Stimulated activated memory B cell treated with anti-CD40 and anti-IgM and Interleukin-4, amounts not matched to agents 10 μg/mL and 1 μg/mL and 100 μg/mL, for 72 hours (primary cell): ENCODE measurements around the gene ZNF618.
"Not testable (repeated sequence)": the region's sequence is repeated elsewhere in the genome, so short reads cannot be mapped to it uniquely, and the experiment has no call there.

ENCODE experiments used
- ATAC-seq: fragments of 150-1000 bp; cut with Tn5 transposase; 2 replicates; pipeline ENCODE4 v1.10.0; 2021
- H3K27ac Mint-ChIP-seq: one replicate; pipeline ENCODE4 v1.8.0; 2022; ENCODE audit warnings: mild to moderate bottlenecking, mixed read lengths
- H3K27me3 Mint-ChIP-seq: one replicate; pipeline ENCODE4 v1.8.0; 2022; ENCODE audit warnings: mixed read lengths
- H3K36me3 Mint-ChIP-seq: one replicate; pipeline ENCODE4 v1.8.0; 2022; ENCODE audit warnings: mixed read lengths
- H3K4me1 Mint-ChIP-seq: one replicate; pipeline ENCODE4 v1.8.0; 2022; ENCODE audit warnings: mixed read lengths
- H3K4me3 Mint-ChIP-seq: one replicate; pipeline ENCODE4 v1.8.0; 2022; ENCODE audit warnings: mild to moderate bottlenecking, moderate library complexity, mixed read lengths
- H3K9me3 Mint-ChIP-seq: one replicate; pipeline ENCODE4 v1.8.0; 2022; ENCODE audit warnings: mixed read lengths

The ZNF618 gene

DNA sequence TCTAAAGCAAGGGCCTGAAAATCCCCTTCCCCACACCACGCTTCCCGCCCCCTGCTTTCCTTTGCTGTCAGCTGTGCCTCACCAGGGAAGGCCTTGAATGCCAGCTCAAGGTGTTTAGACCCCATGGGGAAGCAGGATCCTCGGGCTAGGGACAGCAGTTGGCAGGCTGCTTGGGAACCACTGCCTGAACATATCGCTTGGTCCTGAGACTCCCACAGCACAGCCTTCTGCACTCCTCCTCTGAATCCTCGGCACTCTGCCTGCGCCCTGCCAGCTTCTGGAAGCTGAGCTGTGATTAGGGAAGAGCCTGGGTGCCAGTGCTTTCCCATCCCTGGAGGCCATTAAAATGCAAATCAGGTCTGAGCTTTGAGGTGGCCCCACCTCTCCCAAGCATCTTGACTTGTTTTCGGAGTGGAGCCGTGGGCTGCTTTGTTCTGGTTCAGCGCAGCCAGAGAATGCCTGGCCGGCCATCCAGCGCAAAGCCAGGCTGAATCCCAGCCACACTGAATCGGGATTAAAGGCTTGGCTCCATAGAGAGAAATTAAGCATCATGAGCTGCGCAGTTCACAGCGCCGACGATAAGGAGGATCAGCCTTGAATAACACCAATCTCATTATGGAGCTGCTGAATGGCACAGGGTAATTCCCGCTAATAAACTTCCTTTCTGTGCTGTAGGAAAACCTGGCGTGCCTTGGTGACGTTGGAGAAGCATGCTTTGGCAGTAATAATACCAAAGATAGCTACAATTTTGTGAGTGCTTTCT, 162.0 kb downstream of the ZNF618 start:
- H3K4me1 Mint-ChIP-seq, result no peaks in the 10 kb centered on the region
- no peak overlapping the region for H3K4me3 Mint-ChIP-seq
- H3K9me3 Mint-ChIP-seq, result peaks cover 2% of the 10 kb centered on the region
- no peak for ATAC-seq
- no peak overlapping the region for H3K27ac Mint-ChIP-seq
- peaks cover 4% of the 10 kb centered on the region for H3K36me3 Mint-ChIP-seq
- H3K27me3 Mint-ChIP-seq, result no peaks in the 10 kb centered on the region

- no peak overlapping the region for H3K4me3 Mint-ChIP-seq
- H3K9me3 Mint-ChIP-seq, result peaks cover 2% of the 10 kb centered on the region
- peaks cover 4% of the 10 kb centered on the region for H3K36me3 Mint-ChIP-seq
- no peaks in the 10 kb centered on the region for H3K4me1 Mint-ChIP-seq
- no peaks in the 10 kb centered on the region for H3K27me3 Mint-ChIP-seq
- ATAC-seq, result no peak
- H3K27ac Mint-ChIP-seq, result no peak overlapping the region
Measured at GRCh38 chr9:114038724-114039313, 162.7 kb downstream of the ZNF618 start.

GRCh38 chr9:114039484-114039883, 163.4 kb downstream of the ZNF618 start:
- Mint-ChIP-seq H3K27ac (no peak overlapping the region), H3K27me3 (no peaks in the 10 kb centered on the region), H3K9me3 (peaks cover 2% of the 10 kb centered on the region), H3K4me1 (no peaks in the 10 kb centered on the region), H3K36me3 (peaks cover 4% of the 10 kb centered on the region), H3K4me3 (no peak overlapping the region)
- ATAC-seq, result no peak

- H3K27me3 Mint-ChIP-seq, result peaks cover 14% of the 10 kb centered on the region
- not testable (repeated sequence) for H3K27ac Mint-ChIP-seq, H3K9me3 Mint-ChIP-seq, ATAC-seq, H3K36me3 Mint-ChIP-seq, H3K4me3 Mint-ChIP-seq, H3K4me1 Mint-ChIP-seq
Measured at GRCh38 chr9:114043660-114044059, 167.6 kb downstream of the ZNF618 start.

GRCh38 chr9:114046237-114046755, 170.2 kb downstream of the ZNF618 start:
- no peak overlapping the region for H3K4me3 Mint-ChIP-seq
- peaks cover 5% of the 10 kb centered on the region for H3K36me3 Mint-ChIP-seq
- ATAC-seq, result no peak
- no peak overlapping the region for H3K27ac Mint-ChIP-seq
- H3K27me3 Mint-ChIP-seq, result peaks cover 14% of the 10 kb centered on the region
- peaks cover 2% of the 10 kb centered on the region for H3K9me3 Mint-ChIP-seq
- H3K4me1 Mint-ChIP-seq, result no peaks in the 10 kb centered on the region

DNA sequence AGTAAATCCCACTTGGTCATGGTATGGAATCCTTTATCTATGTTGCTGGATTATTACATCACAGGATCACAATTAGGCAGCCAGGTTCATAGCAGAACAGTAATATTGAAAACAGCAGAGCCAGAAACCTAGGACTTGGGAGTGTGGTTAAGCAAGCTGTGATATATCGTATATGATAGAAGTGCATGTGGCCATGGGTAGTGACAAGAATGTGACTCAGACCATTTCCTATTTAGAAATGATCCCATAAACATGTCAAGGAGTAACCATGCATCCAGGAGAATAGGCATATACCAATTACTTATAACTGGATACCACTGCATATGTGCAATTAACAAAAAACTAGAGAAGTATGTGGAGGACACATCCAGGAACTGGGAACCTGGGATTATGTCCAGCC, 170.8 kb downstream of the ZNF618 start:
- no peak overlapping the region for H3K4me3 Mint-ChIP-seq
- H3K27me3 Mint-ChIP-seq, result peaks cover 14% of the 10 kb centered on the region
- H3K4me1 Mint-ChIP-seq, result no peaks in the 10 kb centered on the region
- no peak overlapping the region for H3K27ac Mint-ChIP-seq
- no peaks in the 10 kb centered on the region for H3K9me3 Mint-ChIP-seq
- no peak for ATAC-seq
- H3K36me3 Mint-ChIP-seq, result peaks cover 5% of the 10 kb centered on the region

DNA sequence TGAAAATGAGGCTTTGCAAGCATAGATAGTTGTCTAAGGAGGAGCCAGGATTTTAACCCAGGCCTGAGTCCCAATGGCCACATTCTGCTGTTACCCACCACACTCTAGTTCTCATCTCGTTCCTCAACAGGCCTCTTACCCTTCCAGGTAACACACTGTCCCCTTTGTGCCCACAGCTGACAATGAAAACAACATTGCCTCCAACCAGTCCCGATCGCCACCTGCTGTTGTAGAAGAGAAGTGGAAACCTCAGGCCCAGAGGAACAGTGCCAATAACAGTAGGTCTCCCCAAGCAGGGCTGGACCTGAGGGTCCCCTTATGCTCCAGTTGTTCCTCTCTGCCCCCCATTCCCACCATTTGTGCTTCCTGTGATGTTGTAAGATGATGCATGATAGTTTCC, 171.6 kb downstream of the ZNF618 start:
- no peak overlapping the region for H3K4me3 Mint-ChIP-seq
- H3K27ac Mint-ChIP-seq, result no peak overlapping the region
- no peaks in the 10 kb centered on the region for H3K4me1 Mint-ChIP-seq
- H3K27me3 Mint-ChIP-seq, result peaks cover 14% of the 10 kb centered on the region
- no peaks in the 10 kb centered on the region for H3K9me3 Mint-ChIP-seq
- H3K36me3 Mint-ChIP-seq, result peaks cover 5% of the 10 kb centered on the region
- ATAC-seq, result no peak

DNA sequence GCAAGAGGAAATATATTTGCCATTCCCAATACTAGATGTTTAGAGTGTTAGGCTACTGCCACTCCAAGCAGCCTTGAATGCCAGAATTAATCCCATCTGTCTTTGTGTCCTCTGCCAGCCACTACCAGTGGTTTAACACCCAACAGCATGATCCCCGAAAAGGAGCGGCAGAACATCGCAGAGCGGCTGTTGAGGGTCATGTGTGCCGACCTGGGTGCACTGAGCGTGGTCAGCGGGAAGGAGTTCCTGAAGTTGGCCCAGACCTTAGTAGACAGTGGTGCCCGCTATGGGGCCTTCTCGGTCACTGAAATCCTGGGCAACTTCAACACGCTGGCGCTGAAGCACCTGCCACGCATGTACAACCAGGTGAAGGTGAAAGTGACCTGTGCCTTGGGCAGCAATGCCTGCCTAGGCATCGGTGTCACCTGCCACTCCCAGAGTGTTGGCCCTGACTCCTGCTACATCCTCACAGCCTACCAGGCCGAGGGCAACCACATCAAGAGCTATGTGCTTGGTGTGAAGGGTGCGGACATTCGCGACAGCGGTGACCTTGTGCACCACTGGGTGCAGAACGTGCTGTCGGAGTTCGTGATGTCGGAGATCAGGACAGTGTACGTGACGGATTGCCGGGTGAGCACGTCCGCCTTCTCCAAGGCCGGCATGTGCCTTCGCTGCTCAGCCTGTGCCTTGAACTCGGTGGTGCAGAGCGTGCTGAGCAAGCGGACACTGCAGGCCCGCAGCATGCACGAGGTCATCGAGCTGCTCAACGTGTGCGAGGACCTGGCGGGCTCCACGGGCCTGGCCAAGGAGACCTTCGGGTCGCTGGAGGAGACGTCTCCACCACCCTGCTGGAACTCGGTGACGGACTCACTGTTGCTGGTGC, 172.7 kb downstream of the ZNF618 start:
- ATAC-seq, result no peak
- H3K9me3 Mint-ChIP-seq, result no peaks in the 10 kb centered on the region

GRCh38 chr9:114049441-114050225, 173.5 kb downstream of the ZNF618 start:
- no peak for ATAC-seq
- no peak overlapping the region for H3K27ac Mint-ChIP-seq
- H3K4me1 Mint-ChIP-seq, result no peaks in the 10 kb centered on the region
- peaks cover 5% of the 10 kb centered on the region for H3K36me3 Mint-ChIP-seq
- H3K9me3 Mint-ChIP-seq, result no peaks in the 10 kb centered on the region
- H3K27me3 Mint-ChIP-seq, result peaks cover 14% of the 10 kb centered on the region
- H3K4me3 Mint-ChIP-seq, result no peak overlapping the region

More for the DNA sequence above, 172.7 kb downstream of the ZNF618 start:
- H3K4me3 Mint-ChIP-seq, result no peak overlapping the region
- no peaks in the 10 kb centered on the region for H3K4me1 Mint-ChIP-seq
- peaks cover 14% of the 10 kb centered on the region for H3K27me3 Mint-ChIP-seq
- H3K36me3 Mint-ChIP-seq, result peaks cover 5% of the 10 kb centered on the region
- H3K27ac Mint-ChIP-seq, result no peak overlapping the region

- Mint-ChIP-seq H3K27me3 (peaks cover 14% of the 10 kb centered on the region), H3K4me1 (no peaks in the 10 kb centered on the region), H3K27ac (no peak overlapping the region), H3K36me3 (peaks cover 5% of the 10 kb centered on the region), H3K9me3 (no peaks in the 10 kb centered on the region), H3K4me3 (no peak overlapping the region)
- no peak for ATAC-seq
Measured at GRCh38 chr9:114050226-114050568, 174.1 kb downstream of the ZNF618 start.

- Mint-ChIP-seq H3K27ac (no peak overlapping the region), H3K36me3 (peaks cover 5% of the 10 kb centered on the region), H3K27me3 (peaks cover 14% of the 10 kb centered on the region), H3K4me3 (no peak overlapping the region), H3K9me3 (no peaks in the 10 kb centered on the region), H3K4me1 (no peaks in the 10 kb centered on the region)
- ATAC-seq, result no peak
Measured at GRCh38 chr9:114050646-114051045, 174.5 kb downstream of the ZNF618 start.

GRCh38 chr9:114051281-114051680, 175.2 kb downstream of the ZNF618 start:
- no peak overlapping the region for H3K4me3 Mint-ChIP-seq
- no peak for ATAC-seq
- H3K9me3 Mint-ChIP-seq, result no peaks in the 10 kb centered on the region
- H3K4me1 Mint-ChIP-seq, result no peaks in the 10 kb centered on the region
- no peak overlapping the region for H3K27ac Mint-ChIP-seq
- H3K36me3 Mint-ChIP-seq, result peaks cover 5% of the 10 kb centered on the region
- H3K27me3 Mint-ChIP-seq, result peaks cover 14% of the 10 kb centered on the region

DNA sequence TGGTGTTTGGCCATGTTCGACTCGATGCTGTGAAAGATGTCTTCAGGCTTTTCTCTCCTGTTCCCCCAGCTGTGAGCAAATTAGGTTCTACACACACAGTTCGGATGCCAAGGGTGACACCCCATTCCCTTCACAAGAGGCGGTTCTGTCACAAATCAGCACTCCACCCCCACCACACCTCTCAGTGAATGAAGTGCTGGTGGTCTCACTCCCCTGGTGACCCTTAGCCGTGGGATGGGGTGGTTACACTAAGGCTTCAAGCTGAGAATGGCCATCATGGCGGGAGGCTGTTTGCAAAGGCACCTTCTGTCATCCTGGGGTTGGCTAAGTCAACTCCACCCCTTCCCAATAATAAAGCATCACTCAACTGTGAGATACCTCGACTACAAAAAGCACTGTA, 175.6 kb downstream of the ZNF618 start:
- Mint-ChIP-seq H3K36me3 (peaks cover 5% of the 10 kb centered on the region), H3K4me1 (no peaks in the 10 kb centered on the region)

DNA sequence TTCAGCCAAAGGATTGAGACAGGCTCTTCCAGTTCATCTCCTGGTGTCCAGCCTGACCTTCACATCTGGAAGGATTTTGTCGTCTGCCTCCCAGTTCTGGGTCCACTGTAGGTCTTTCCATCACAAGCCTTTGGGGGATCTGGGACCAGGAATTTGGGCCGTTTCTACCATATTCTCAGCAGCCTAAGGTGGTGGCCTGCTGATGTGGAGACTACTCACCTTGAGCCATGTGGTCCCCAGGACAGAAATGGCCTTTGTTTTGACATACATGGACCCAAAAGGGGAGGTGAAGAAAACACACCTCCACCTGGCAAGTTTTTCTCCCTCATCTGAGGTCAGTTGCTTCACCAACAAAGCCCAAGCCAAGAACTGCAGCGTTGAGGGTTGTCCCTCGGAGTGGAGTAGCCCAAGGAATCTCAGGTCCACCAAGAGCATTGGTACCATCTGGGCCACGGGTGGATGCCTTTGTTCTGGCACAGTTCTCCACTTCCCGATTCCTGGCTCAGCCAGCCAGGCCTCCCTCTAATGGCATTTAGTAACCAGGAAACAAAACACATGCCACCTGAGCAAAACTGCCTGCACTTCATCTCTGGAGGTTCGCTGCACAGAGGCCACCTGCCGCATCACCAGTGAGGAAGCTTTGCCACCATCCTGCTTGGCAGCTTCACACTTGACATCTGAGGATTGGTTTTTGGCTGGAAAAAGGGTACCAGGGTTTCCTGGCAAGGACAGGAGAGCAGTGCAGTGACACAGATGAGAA, 177.3 kb downstream of the ZNF618 start:
- no peak for ATAC-seq
- Mint-ChIP-seq H3K36me3 (peaks cover 5% of the 10 kb centered on the region), H3K9me3 (no peaks in the 10 kb centered on the region), H3K4me1 (no peaks in the 10 kb centered on the region), H3K4me3 (no peak overlapping the region), H3K27ac (no peak overlapping the region), H3K27me3 (peaks cover 2% of the 10 kb centered on the region)

More for the DNA sequence above, 175.6 kb downstream of the ZNF618 start:
- Mint-ChIP-seq H3K27ac (no peak overlapping the region), H3K4me3 (no peak overlapping the region), H3K9me3 (no peaks in the 10 kb centered on the region), H3K27me3 (peaks cover 14% of the 10 kb centered on the region)
- no peak for ATAC-seq
